Measurements from ENCODE around the gene PPP1R3G. TPM values are rescaled to one million over a fixed set of nuclear protein-coding genes. Genes with fewer than 3 reads are reported as not detected.

PPP1R3G gene
- total and polyA plus RNA-seq, 11 donors = 5.4 to 12.3 (median 8.0) TPM

GRCh38 chr6:5076931-5077330 lies 8.2 kb upstream of the PPP1R3G start:
- H3K36me3 ChIP-seq = no peaks in the 10 kb centered on the region
- H3K27ac ChIP-seq = no peak overlapping the region
- no peaks in the 10 kb centered on the region for H3K4me1 ChIP-seq
- TF ChIP-seq CTCF (IDR thresholded peaks at IDR 0.05) (no peak), POLR2A (IDR thresholded peaks at IDR 0.05) (no peak)
- peak in 1 of 4 donors; percentile 37 for ATAC-seq
- intact Hi-C loops (cut with DNase I) = loop anchor here in 2 of 10 donors (5.0 kb wide), 1 partner anchor 35 kb away; no protein-coding TSS in a partner anchor
- WGBS, 4 donors = 90 to 95% (median 92%) methylated on average over 11 of the region's 11 CpGs
- no peaks in the 10 kb centered on the region for H3K9me3 ChIP-seq
- no peak for DNase-seq
- no peak overlapping the region for H3K4me3 ChIP-seq
- H3K27me3 ChIP-seq = no peaks in the 10 kb centered on the region

GRCh38 chr6:5078121-5078669 lies 6.9 kb upstream of the PPP1R3G start:
- H3K36me3 ChIP-seq = no peaks in the 10 kb centered on the region
- ATAC-seq (peak in 3 of 4 donors; percentile 67 to 74 (median 68)), DNase-seq (no peak)
- WGBS, 4 donors = 36 to 47% (median 43%) methylated on average over 5 of the region's 5 CpGs
- H3K27ac ChIP-seq = no peak overlapping the region
- no peaks in the 10 kb centered on the region for H3K9me3 ChIP-seq
- H3K4me3 ChIP-seq = no peak overlapping the region
- H3K27me3 ChIP-seq = no peaks in the 10 kb centered on the region
- H3K4me1 ChIP-seq = no peaks in the 10 kb centered on the region
- peak in 9 of 12 donors; percentile 15 to 43 (median 31) for TF ChIP-seq CTCF (IDR thresholded peaks at IDR 0.05)
- no peak for TF ChIP-seq POLR2A (IDR thresholded peaks at IDR 0.05)
- intact Hi-C loops (cut with DNase I) = loop anchor here in 3 of 10 donors (1.0 to 5.0 kb wide), 2 partner anchors 34 to 37 kb away; no protein-coding TSS in a partner anchor

DNA sequence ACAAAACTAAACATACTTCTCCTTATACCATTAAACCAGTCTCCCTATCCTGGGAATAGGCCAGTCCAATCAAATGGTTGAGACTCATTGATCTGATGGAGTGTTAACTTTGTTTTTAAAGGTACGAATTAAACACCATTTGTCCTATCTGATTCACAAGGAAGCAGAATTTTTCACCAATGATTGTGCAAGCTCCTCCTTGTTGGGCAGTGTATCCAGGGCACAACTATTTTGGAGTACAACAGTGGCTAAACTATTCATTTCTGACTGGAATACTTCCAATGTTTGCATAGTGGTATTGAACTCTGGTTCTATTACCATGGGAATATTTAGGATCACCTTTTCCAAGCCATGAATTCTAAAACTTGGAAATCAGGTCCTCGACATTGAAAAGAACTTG lies 5.4 kb upstream of the PPP1R3G start:
- WGBS, 4 donors = 91 to 96% (median 93%) methylated on average over 2 of the region's 2 CpGs
- Histone ChIP-seq H3K4me1 (peaks cover 0 to 7% (median 0%) of the 10 kb centered on the region in 12 donors), H3K27me3 (peaks cover 0 to 8% (median 0%) of the 10 kb centered on the region in 9 donors), H3K9me3 (no peaks in the 10 kb centered on the region), H3K36me3 (no peaks in the 10 kb centered on the region), H3K4me3 (no peak overlapping the region), H3K27ac (no peak overlapping the region)
- DNase-seq = no peak
- no peak for ATAC-seq
- intact Hi-C loops (cut with DNase I) = loop anchor here in 3 of 10 donors (5.0 to 10.0 kb wide), 3 partner anchors 33 to 125 kb away; no protein-coding TSS in a partner anchor
- TF ChIP-seq CTCF (IDR thresholded peaks at IDR 0.05) = no peak
- TF ChIP-seq POLR2A (IDR thresholded peaks at IDR 0.05) = no peak

GRCh38 chr6:5080574-5080973 lies 4.6 kb upstream of the PPP1R3G start:
- Histone ChIP-seq H3K36me3 (no peaks in the 10 kb centered on the region), H3K4me3 (no peak overlapping the region), H3K27me3 (peaks cover 0 to 17% (median 0%) of the 10 kb centered on the region in 9 donors), H3K4me1 (peaks cover 0 to 12% (median 1%) of the 10 kb centered on the region in 12 donors), H3K9me3 (no peaks in the 10 kb centered on the region), H3K27ac (no peak overlapping the region)
- intact Hi-C loops (cut with DNase I) = loop anchor here in 2 of 10 donors (5.0 to 10.0 kb wide), 2 partner anchors 42 to 124 kb away; no protein-coding TSS in a partner anchor
- ATAC-seq (no peak), DNase-seq (no peak)
- 57 to 80% (median 64%) methylated on average over 3 of the region's 3 CpGs for WGBS, 4 donors
- TF ChIP-seq CTCF (IDR thresholded peaks at IDR 0.05) = no peak
- TF ChIP-seq POLR2A (IDR thresholded peaks at IDR 0.05) = no peak

All from heart left ventricle (tissue), 16 donors.